Raji (cell line): ENCODE measurements around the gene COL18A1.

Experiments used
- POLR2A ChIP-seq: IDR thresholded peaks from 2 replicates; pipeline ENCODE4 v1.6.1; 2011; ENCODE audit warnings: low read depth, low read length, control low read depth; ENCODE audit not compliant: insufficient read depth

The COL18A1 gene

GRCh38 chr21:45493401-45494001 lies 88.5 kb downstream of the COL18A1 start:
- TF ChIP-seq POLR2A, result no peak

GRCh38 chr21:45494135-45494850 lies 89.3 kb downstream of the COL18A1 start:
- no peak for TF ChIP-seq POLR2A

GRCh38 chr21:45494851-45495680 lies 90.1 kb downstream of the COL18A1 start:
- TF ChIP-seq POLR2A, result no peak

- TF ChIP-seq POLR2A, result no peak
Observed at GRCh38 chr21:45496151-45496967, 91.4 kb downstream of the COL18A1 start.

- TF ChIP-seq POLR2A, result no peak
Observed at GRCh38 chr21:45496968-45497845, 92.2 kb downstream of the COL18A1 start.

- TF ChIP-seq POLR2A, result no peak
Observed at GRCh38 chr21:45497846-45498645, 93.1 kb downstream of the COL18A1 start.

GRCh38 chr21:45498646-45499000 lies 93.7 kb downstream of the COL18A1 start:
- TF ChIP-seq POLR2A, result no peak

- no peak for TF ChIP-seq POLR2A
Observed at GRCh38 chr21:45499201-45499750, 94.3 kb downstream of the COL18A1 start.

- TF ChIP-seq POLR2A, result no peak
Observed at GRCh38 chr21:45499970-45500577, 95.1 kb downstream of the COL18A1 start.

- no peak for TF ChIP-seq POLR2A
Observed at GRCh38 chr21:45502006-45502345, 97.0 kb downstream of the COL18A1 start.

- no peak for TF ChIP-seq POLR2A
Observed at GRCh38 chr21:45502600-45502999, 97.6 kb downstream of the COL18A1 start.

- TF ChIP-seq POLR2A, result no peak
Observed at GRCh38 chr21:45504021-45504515, 99.1 kb downstream of the COL18A1 start.
